ENCODE measurements around the gene BEND6.
A peak's percentile ranks its signal among the peaks of the same experiment; 100 is the strongest.

GRCh38 chr6:56955171-56956155 is 556 bp downstream of the BEND6 start:
- TF ChIP-seq CTCF (conservative IDR thresholded peaks at IDR 0.05 in 1 of 2, IDR thresholded peaks at IDR 0.05 in 1 of 2; ENCODE audit: low read depth in 1 of 2, low read length in 2 of 2): peak; percentile 73 to 75
- TF ChIP-seq EZH2 (IDR thresholded peaks at IDR 0.05; ENCODE audit: low read length, missing control alignments): no peak
